ENCODE measurements around the gene DNAH7.

The DNAH7 gene

DNA sequence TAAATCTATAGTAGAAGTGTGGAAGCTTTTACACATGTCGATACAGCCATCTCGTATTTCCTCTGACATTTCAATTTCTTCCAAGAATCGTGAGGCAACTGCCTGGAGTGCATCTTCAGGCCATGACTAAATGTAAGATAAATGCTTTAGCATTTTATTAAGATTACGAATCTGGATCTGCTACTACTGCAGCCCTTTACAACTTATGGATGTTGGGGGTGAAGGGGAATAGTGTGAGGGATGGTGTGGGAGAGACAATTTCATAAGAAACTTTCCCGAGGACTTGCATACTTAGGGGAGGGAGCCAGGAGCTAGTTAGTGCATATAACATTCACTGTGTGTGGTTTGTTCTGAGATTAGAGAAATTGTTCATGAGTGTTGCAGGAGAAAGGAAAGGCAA, 206.8 kb downstream of the DNAH7 start:
- no peak for DNase-seq (ENCODE audit: low read depth)

- DNase-seq (ENCODE audit: low read depth), result no peak
Measured at GRCh38 chr2:195859513-195859912, 209.1 kb downstream of the DNAH7 start.

GRCh38 chr2:195857132-195857531, 211.5 kb downstream of the DNAH7 start:
- DNase-seq (ENCODE audit: low read depth), result no peak

DNA sequence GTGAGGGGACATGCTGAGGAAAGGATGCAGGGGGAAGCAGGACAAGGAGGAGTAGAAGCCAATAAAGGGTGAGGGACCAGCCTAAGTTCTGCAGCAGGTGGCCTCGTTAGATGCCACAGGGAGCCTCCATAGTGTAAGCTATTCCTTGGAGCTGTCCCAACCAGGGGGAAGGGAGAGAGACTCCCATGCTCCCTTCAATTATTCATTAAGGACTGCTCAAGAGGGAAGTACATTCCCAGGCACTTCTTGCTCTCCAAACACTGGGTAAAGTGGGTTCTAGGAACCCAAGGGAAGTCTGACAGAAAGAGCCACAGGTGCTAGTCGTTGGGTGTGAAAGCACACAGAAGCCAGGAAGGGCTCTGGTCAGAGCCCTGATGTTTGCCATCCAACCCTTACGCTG, 217.9 kb downstream of the DNAH7 start:
- no peak for DNase-seq (ENCODE audit: low read depth)

DNA sequence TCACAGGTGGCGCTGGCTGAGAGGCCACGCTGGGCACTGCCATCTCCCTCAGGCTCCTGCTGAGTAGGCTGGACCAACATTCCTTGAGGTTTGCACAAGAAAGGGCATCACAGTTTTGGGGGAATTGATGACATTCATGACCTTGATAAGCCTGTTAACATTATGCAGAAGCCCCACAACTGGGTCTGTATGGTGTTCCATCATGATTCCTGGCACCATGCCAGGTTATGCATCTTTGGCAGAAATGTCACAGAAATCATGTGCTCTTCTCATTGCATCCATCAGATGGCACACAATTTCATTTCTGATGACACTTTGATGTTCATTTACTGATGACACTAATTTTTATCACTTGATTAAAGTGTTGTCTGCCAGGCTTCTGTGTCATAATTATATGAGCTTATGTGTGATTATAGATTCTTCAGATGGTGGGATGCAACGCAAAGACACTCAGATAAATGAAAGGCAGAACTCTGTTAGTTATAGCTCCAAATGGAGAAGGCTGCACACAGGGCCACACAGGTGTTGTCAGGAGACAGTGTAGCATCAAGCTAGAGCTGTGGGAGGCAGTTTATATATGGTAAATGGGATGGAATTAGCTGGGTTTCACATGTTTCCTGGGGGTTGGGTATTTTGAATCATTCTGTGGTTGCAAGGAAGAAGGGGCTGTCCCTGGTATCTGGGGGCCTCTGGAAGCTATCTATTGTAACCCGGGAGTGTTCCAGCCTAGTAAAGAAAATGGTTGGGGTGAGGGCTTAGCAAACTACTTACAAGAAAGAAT, 220.3 kb downstream of the DNAH7 start:
- DNase-seq (ENCODE audit: low read depth), result no peak

- DNase-seq (ENCODE audit: low read depth), result no peak
Measured at GRCh38 chr2:195842932-195843331, 225.7 kb downstream of the DNAH7 start.

- DNase-seq (ENCODE audit: low read depth), result no peak
Measured at GRCh38 chr2:195838002-195838401, 230.6 kb downstream of the DNAH7 start.

DNA sequence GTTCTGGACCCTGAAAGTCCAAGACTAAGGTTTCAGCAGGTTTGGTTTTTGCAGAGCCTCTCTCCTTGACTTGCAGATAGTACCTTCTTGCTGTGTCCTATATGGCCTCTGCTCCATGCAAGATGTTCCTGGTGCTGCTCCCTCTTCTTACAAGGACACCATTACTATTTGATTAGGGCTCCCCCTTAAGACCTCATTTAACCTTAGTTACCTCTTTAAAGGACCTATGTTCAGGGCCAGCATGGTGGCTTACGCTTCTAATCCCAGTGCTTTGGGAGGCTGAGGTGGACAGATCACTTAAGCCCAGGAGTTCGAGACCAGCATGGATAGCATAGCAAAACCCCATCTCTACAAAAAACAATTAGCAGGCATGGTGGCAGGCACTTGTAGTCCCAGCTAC, 232.6 kb downstream of the DNAH7 start:
- no peak for DNase-seq (ENCODE audit: low read depth)

- no peak for DNase-seq (ENCODE audit: low read depth)
Measured at GRCh38 chr2:195834836-195835235, 233.8 kb downstream of the DNAH7 start.

DNA sequence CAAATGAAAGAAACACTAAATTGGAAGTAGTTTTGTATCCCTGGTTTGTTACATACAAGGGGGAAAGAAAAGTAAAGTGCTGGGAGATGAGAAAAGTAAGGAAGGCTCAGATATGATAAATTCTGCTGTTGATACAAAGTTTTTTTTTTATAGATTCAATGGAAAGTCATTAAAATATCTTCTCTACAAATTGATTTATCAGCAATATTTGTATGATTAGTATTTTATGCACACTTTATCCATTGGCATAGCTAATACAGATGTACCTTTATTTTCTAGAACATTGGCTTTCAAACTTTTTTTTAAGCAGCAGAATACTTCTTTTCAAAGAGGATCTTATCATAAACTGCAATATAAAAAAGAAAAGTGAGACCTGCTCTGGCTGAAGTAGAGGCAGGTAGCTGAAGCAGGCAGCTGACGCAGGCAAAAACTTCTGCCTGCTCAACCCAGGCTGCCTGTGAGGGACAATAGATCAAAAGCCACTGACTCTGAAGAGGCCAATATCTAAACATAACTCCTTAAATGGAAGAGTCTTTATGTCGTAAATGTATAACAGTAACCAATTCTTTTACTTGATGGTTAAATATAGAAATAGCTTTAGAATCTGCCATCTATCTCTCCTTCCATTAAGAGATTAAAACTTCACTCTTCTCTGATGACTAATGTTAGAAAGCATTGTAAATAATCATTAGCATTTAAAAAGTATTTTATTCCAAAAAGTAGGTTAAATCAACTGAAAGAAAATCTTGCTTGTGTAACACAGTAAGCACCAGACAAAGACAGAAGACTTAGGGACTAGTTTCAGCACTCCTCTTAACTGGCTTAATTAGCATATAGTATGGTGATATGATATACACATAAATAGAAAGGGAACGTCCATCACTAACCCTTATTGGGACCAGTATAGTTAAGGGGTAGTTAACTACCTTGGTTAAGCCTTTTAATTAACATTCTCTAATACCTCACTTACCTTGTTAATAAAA, 237.4 kb downstream of the DNAH7 start:
- DNase-seq (ENCODE audit: low read depth), result no peak

GRCh38 chr2:195824478-195824877, 244.2 kb downstream of the DNAH7 start:
- DNase-seq (ENCODE audit: low read depth), result no peak

DNA sequence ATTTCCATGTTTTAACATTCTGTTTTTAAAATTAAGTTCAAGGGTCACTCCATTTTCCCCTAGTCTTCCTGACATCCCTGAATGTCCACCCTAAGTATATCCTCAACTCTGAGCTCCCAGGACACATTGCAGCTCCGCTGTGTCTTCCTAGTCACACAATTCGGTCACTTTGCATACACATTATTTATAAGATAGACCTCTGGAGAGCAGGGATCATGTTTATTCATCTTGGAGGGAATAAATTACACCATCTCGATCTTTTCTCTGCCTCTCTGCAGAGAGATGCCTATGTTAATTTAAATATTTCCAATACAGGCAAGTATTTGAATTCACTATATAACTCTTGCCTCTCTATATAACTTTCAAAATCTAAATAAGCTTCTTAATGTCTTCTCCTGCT, 245.4 kb downstream of the DNAH7 start:
- DNase-seq (ENCODE audit: low read depth), result no peak

- no peak for DNase-seq (ENCODE audit: low read depth)
Measured at GRCh38 chr2:195821566-195821932, 247.1 kb downstream of the DNAH7 start.

DNA sequence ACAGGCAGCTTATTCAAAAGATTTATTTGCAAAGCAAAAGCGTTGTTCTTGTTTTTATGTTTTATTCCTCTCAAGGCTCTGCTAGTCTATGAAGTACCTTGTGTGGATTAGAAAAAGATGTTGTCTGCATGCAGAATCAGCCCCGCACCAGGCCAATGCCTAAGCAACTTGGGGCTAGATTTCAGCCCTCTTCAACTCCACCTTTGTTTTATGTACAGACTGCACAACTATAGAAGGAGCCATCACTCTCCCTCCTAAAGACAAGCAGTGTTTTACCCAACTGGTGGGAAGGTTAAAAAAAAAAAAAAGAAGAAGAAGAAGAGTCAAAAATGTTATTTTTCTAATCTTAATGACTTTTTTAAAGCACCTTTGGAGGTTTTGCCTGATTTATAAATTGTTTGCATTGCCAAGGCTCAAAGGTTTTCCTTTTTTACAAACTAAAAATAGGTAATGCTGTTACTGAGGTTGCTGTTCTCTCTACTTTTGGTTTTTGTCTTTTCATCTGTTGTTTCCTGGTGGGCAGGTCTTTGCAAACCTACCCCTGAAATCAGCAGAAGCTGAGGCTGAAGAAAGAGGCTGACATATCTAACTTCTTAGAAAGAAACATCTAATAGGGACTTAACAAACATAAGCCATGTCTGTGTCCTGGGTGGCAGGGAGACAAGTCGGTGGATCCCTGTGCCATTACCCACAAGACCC, 247.6 kb downstream of the DNAH7 start:
- DNase-seq (ENCODE audit: low read depth), result no peak

GRCh38 chr2:195820373-195820772, 248.3 kb downstream of the DNAH7 start:
- no peak for DNase-seq (ENCODE audit: low read depth)

GRCh38 chr2:195819276-195819675, 249.4 kb downstream of the DNAH7 start:
- no peak for DNase-seq (ENCODE audit: low read depth)

DNA sequence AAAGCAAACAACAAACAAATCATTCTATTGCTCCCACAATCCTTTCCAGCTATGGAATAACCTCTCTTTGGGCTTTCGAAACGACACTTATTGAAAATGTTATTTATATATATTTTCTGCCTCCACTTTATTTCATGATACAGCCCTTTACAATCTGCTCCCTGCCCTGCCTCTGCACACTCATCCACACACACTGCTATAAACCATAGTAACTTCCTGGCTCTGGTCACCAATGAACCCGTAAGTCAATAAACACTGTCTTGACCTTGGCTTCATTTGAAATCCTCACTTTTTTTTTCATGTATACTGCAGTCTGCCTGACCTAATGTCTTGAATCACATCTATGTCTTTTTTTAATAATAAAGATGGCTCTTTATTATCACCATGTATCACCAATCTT, 250.1 kb downstream of the DNAH7 start:
- DNase-seq (ENCODE audit: low read depth), result no peak

- DNase-seq (ENCODE audit: low read depth), result no peak
Measured at GRCh38 chr2:195818106-195818505, 250.5 kb downstream of the DNAH7 start.

- DNase-seq (ENCODE audit: low read depth), result no peak
Measured at GRCh38 chr2:195815083-195815482, 253.6 kb downstream of the DNAH7 start.

DNA sequence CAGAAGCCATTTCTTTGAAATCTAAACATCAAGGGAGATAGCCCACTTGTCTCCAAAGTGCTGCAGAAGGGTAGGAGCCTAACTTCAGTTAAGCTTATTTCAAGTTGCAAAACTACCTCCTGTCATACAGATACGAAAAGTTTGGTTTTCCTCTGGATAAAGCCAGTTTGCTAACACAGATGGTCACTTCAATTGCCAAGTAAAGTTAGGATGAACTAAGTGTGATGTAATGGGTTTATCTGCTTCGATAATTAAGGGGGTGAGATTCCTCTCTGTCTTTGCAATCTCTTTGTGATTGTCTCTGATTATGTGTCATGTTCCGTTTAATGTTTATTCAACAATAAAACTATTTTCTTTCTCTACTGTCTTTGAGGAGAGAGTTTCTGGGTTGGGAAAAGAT, 255.2 kb downstream of the DNAH7 start:
- DNase-seq (ENCODE audit: low read depth), result no peak

- DNase-seq (ENCODE audit: low read depth), result no peak
Measured at GRCh38 chr2:195810340-195811098, 258.1 kb downstream of the DNAH7 start.

- no peak for DNase-seq (ENCODE audit: low read depth)
Measured at GRCh38 chr2:195808189-195808588, 260.4 kb downstream of the DNAH7 start.

Measured in CMK (cell line).